Loucy (cell line): ENCODE measurements around the gene FAM193A.
"Not testable (repeated sequence)": the region's sequence is repeated elsewhere in the genome, so short reads cannot be mapped to it uniquely, and the experiment has no call there.

Source experiments
- H2AFZ ChIP-seq: fragments of 200-600 bp; sonication (generic); 2 replicates; pipeline ENCODE4 v1.6.0; 2016; ENCODE audit warnings: antibody characterized with exemption, mild to moderate bottlenecking, low read length, moderate library complexity
- H3F3A ChIP-seq: fragments of 200-600 bp; 2 replicates; pipeline ENCODE4 v1.6.0; 2016; ENCODE audit warnings: antibody characterized with exemption, low read depth, mild to moderate bottlenecking
- H3K27me3 ChIP-seq: fragments of 200-600 bp; sonication (generic); 2 replicates; pipeline ENCODE4 v1.6.1; 2014; ENCODE audit warnings: low read length, mild to moderate bottlenecking; ENCODE audit not compliant: insufficient read depth, poor library complexity, severe bottlenecking
- H3K36me3 ChIP-seq: fragments of 200-600 bp; sonication (generic); 2 replicates; pipeline ENCODE4 v1.6.1; 2016; ENCODE audit warnings: low read length; ENCODE audit not compliant: insufficient read depth
- H3K4me1 ChIP-seq: fragments of 200-600 bp; sonication (generic); 2 replicates; pipeline ENCODE4 v1.5.1; 2014; ENCODE audit warnings: low read length, mild to moderate bottlenecking; ENCODE audit not compliant: insufficient read depth, poor library complexity, severe bottlenecking
- H3K4me2 ChIP-seq: fragments of 200-600 bp; sonication (generic); 2 replicates; pipeline ENCODE4 v1.6.0; 2014; ENCODE audit warnings: antibody characterized with exemption, low read length, low read depth, mild to moderate bottlenecking; ENCODE audit not compliant: poor library complexity, severe bottlenecking
- H3K4me3 ChIP-seq: fragments of 200-600 bp; sonication (generic); 2 replicates; pipeline ENCODE4 v1.5.1; 2014; ENCODE audit warnings: low read length, mild to moderate bottlenecking, mixed read lengths; ENCODE audit not compliant: poor library complexity, severe bottlenecking
- H3K79me2 ChIP-seq: fragments of 200-600 bp; sonication (generic); 2 replicates; pipeline ENCODE4 v1.6.1; 2014; ENCODE audit warnings: low read length; ENCODE audit not compliant: insufficient read depth
- H3K9ac ChIP-seq: fragments of 200-600 bp; sonication (generic); 2 replicates; pipeline ENCODE4 v1.6.0; 2014; ENCODE audit warnings: mild to moderate bottlenecking, low read depth, low read length, moderate library complexity; ENCODE audit not compliant: poor library complexity, severe bottlenecking
- H3K9me2 ChIP-seq: fragments of 200-600 bp; sonication (generic); replicated peaks from 2 replicates; pipeline ENCODE4 v1.6.1; 2016; ENCODE audit warnings: low read depth, low read length, mixed read lengths
- H3K9me3 ChIP-seq: fragments of 200-600 bp; sonication (generic); 2 replicates; pipeline ENCODE4 v1.6.1; 2014; ENCODE audit warnings: mild to moderate bottlenecking, antibody characterized with exemption, low read length, low read depth; ENCODE audit not compliant: insufficient read depth
- H4K20me1 ChIP-seq: fragments of 200-600 bp; sonication (generic); 2 replicates; pipeline ENCODE4 v1.6.0; 2014; ENCODE audit warnings: antibody characterized with exemption, low read length, mild to moderate bottlenecking; ENCODE audit not compliant: insufficient read depth, poor library complexity, severe bottlenecking
- EZH2phosphoT487 ChIP-seq: fragments of 200-600 bp; IDR thresholded peaks from 2 replicates; pipeline ENCODE4 v1.6.1; 2018; ENCODE audit warnings: antibody characterized with exemption, mild to moderate bottlenecking, moderate library complexity, borderline replicate concordance
- TF ChIP-seq, protein P1 (sequence below): fragments of 200-600 bp; sonication (generic); conservative IDR thresholded peaks from 2 replicates; pipeline ENCODE4 v1.5.1; 2014; ENCODE audit warnings: mild to moderate bottlenecking, antibody characterized with exemption, low read length

FAM193A gene

GRCh38 chr4:2761035-2761923, 224.8 kb downstream of the FAM193A start:
- Histone ChIP-seq H2AFZ (no peak overlapping the region), H3K9ac (no peak overlapping the region), H3K9me3 (no peaks in the 10 kb centered on the region), H3K9me2 (no peaks in the 10 kb centered on the region), H3K79me2 (no peaks in the 10 kb centered on the region), H3K4me2 (no peak overlapping the region), H3F3A (no peaks in the 10 kb centered on the region), H3K4me1 (peaks cover 4% of the 10 kb centered on the region), H3K4me3 (no peak overlapping the region), H4K20me1 (no peaks in the 10 kb centered on the region), H3K36me3 (no peaks in the 10 kb centered on the region), H3K27me3 (no peaks in the 10 kb centered on the region)
- TF ChIP-seq, protein P1, sequence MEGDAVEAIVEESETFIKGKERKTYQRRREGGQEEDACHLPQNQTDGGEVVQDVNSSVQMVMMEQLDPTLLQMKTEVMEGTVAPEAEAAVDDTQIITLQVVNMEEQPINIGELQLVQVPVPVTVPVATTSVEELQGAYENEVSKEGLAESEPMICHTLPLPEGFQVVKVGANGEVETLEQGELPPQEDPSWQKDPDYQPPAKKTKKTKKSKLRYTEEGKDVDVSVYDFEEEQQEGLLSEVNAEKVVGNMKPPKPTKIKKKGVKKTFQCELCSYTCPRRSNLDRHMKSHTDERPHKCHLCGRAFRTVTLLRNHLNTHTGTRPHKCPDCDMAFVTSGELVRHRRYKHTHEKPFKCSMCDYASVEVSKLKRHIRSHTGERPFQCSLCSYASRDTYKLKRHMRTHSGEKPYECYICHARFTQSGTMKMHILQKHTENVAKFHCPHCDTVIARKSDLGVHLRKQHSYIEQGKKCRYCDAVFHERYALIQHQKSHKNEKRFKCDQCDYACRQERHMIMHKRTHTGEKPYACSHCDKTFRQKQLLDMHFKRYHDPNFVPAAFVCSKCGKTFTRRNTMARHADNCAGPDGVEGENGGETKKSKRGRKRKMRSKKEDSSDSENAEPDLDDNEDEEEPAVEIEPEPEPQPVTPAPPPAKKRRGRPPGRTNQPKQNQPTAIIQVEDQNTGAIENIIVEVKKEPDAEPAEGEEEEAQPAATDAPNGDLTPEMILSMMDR = no peak
- no peak for TF ChIP-seq EZH2phosphoT487

- H3K4me2 ChIP-seq = no peak overlapping the region
- TF ChIP-seq EZH2phosphoT487 = no peak
- TF ChIP-seq, protein P1 = no peak
These were observed 225.6 kb downstream of the FAM193A start for GRCh38 chr4:2762048-2762447.

GRCh38 chr4:2762486-2763370, 226.3 kb downstream of the FAM193A start:
- not testable (repeated sequence) for H3K9me2 ChIP-seq, H3K79me2 ChIP-seq, H4K20me1 ChIP-seq, H3K4me3 ChIP-seq, H3K27me3 ChIP-seq, H3K4me2 ChIP-seq, H3K9ac ChIP-seq, H3K9me3 ChIP-seq, H3K36me3 ChIP-seq, H3K4me1 ChIP-seq, H3F3A ChIP-seq, H2AFZ ChIP-seq

More at GRCh38 chr4:2762048-2762447, 225.6 kb downstream of the FAM193A start:
- no peak overlapping the region for H3K4me3 ChIP-seq
- no peak overlapping the region for H3K9ac ChIP-seq
- H2AFZ ChIP-seq = no peak overlapping the region
- H3K9me2 ChIP-seq = no peaks in the 10 kb centered on the region
- H4K20me1 ChIP-seq = no peaks in the 10 kb centered on the region
- H3F3A ChIP-seq = no peaks in the 10 kb centered on the region
- no peaks in the 10 kb centered on the region for H3K27me3 ChIP-seq
- no peaks in the 10 kb centered on the region for H3K9me3 ChIP-seq
- no peaks in the 10 kb centered on the region for H3K79me2 ChIP-seq
- H3K36me3 ChIP-seq = no peaks in the 10 kb centered on the region
- no peaks in the 10 kb centered on the region for H3K4me1 ChIP-seq
